ENCODE results near the gene GABBR2. TPM values are rescaled to one million over a fixed set of nuclear protein-coding genes. Genes with fewer than 3 reads are reported as not detected.
A peak's percentile ranks its signal among the peaks of the same experiment; 100 is the strongest.

GABBR2 gene
- total RNA-seq, 1 donor from 2014 or later: 0.84 TPM

DNA sequence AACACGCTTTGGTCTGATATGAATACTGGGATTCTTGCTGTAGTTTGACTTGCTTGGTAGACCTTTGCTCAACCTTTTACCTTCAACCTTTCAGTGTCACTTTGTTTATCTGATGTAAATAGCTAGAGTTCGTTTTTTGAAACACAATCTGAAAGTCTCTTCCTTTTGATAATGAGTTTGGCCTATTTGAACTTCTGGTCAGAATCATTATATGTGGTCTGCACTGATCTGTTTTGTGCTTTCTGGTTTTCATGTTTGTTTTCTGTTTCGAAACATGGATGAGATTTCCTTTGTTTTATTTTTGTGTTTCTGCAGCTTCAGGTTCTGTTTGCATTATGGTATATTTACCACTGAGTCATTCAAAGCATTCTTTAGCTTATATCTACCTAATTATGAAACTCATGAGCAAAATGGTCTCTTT, 217.5 kb downstream of the GABBR2 start:
- Histone ChIP-seq H3K27ac (no peak overlapping the region), H3K4me3 (no peak overlapping the region), H3K9me3 (no peaks in the 10 kb centered on the region), H3K36me3 (no peaks in the 10 kb centered on the region), H3K4me1 (no peaks in the 10 kb centered on the region), H3K27me3 (no peaks in the 10 kb centered on the region)
- intact Hi-C loops (cut with DNase I): no loop called here
- TF ChIP-seq CTCF (IDR thresholded peaks at IDR 0.05): no peak
- ATAC-seq (no peak), DNase-seq (no peak)

GRCh38 chr9:98488571-98489312, 220.0 kb downstream of the GABBR2 start:
- peak; percentile 90 for ATAC-seq
- Histone ChIP-seq H3K4me1 (no peaks in the 10 kb centered on the region), H3K9me3 (no peaks in the 10 kb centered on the region), H3K36me3 (no peaks in the 10 kb centered on the region), H3K27ac (no peak overlapping the region), H3K4me3 (no peak overlapping the region), H3K27me3 (no peaks in the 10 kb centered on the region)
- DNase-seq: no peak
- intact Hi-C loops (cut with DNase I): no loop called here
- no peak for TF ChIP-seq CTCF (IDR thresholded peaks at IDR 0.05)

DNA sequence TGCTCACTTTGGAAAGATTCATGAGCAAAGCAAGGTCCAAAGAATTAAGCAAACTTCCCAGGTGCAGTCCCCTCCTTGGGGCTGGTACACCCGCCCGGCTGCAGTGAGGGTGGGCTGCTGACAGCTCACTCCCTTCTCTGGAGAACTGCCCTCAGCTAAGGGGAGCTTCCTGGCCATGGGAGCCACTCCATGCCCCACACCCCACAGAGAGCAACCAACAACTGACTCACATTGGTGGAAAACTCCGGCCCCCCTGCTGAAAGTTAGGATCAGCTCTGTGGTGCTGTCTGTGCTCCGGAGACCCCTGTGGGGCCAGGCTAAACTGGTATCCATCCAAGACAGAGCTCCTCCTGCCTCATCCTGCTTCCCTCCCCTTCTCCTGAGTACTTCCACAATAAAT, 223.0 kb downstream of the GABBR2 start:
- ATAC-seq: no peak
- Histone ChIP-seq H3K4me1 (no peaks in the 10 kb centered on the region), H3K27ac (no peak overlapping the region), H3K36me3 (no peaks in the 10 kb centered on the region), H3K27me3 (no peaks in the 10 kb centered on the region), H3K4me3 (no peak overlapping the region), H3K9me3 (no peaks in the 10 kb centered on the region)
- intact Hi-C loops (cut with DNase I): no loop called here
- DNase-seq: no peak
- TF ChIP-seq CTCF (IDR thresholded peaks at IDR 0.05): no peak

GRCh38 chr9:98484162-98484561, 224.6 kb downstream of the GABBR2 start:
- no peak for DNase-seq
- intact Hi-C loops (cut with DNase I): no loop called here
- peak; percentile 42 for ATAC-seq
- Histone ChIP-seq H3K27ac (no peak overlapping the region), H3K36me3 (no peaks in the 10 kb centered on the region), H3K4me1 (no peaks in the 10 kb centered on the region), H3K4me3 (no peak overlapping the region), H3K9me3 (no peaks in the 10 kb centered on the region), H3K27me3 (no peaks in the 10 kb centered on the region)
- TF ChIP-seq CTCF (IDR thresholded peaks at IDR 0.05): no peak

DNA sequence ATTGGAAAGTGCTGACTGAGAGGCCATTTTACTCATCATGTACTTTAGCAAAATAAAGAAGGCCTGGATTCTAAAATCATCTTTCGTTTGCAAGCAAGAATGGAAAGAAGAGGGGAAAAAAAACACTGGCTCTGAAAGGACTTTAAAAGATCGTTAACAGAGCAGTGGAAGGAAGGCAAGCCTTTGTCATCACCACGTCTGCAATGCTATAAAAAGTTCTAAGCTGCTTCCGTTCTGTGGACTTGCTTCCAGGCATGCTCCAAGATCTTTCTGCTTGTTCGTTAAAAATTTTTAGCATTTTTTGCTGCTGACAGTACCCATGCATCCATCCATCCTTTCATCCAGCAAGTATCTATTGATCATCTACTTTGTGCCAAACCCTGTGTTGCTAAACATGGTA, 226.5 kb downstream of the GABBR2 start:
- Histone ChIP-seq H3K4me1 (no peaks in the 10 kb centered on the region), H3K36me3 (no peaks in the 10 kb centered on the region), H3K9me3 (no peaks in the 10 kb centered on the region), H3K27ac (no peak overlapping the region), H3K4me3 (no peak overlapping the region), H3K27me3 (no peaks in the 10 kb centered on the region)
- DNase-seq: no peak
- intact Hi-C loops (cut with DNase I): no loop called here
- TF ChIP-seq CTCF (IDR thresholded peaks at IDR 0.05): no peak
- ATAC-seq: no peak

DNA sequence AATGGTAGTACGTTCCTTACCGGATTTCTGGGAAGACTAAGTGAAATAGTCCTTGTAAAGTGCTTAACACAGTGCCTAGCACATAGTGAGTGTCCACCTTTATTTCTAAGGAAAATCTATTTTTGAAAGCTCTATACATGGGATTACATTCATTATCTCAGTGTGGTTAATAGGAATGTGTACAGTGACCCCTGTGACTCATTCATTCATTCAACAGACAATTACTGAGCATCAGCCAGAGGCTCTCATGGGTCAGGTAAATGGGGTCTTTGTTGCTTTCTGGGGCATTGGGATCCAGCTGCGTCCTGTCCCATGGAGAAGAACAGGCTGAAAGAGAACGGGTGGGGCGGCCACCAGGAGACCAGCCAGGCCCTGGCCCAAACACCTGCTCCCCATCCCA, 227.1 kb downstream of the GABBR2 start:
- H3K9me3 ChIP-seq: no peaks in the 10 kb centered on the region
- H3K27ac ChIP-seq: no peak overlapping the region
- ATAC-seq (no peak), DNase-seq (no peak)
- no peaks in the 10 kb centered on the region for H3K36me3 ChIP-seq
- H3K4me1 ChIP-seq: no peaks in the 10 kb centered on the region
- H3K4me3 ChIP-seq: no peak overlapping the region
- intact Hi-C loops (cut with DNase I): no loop called here
- TF ChIP-seq CTCF (IDR thresholded peaks at IDR 0.05): no peak
- H3K27me3 ChIP-seq: no peaks in the 10 kb centered on the region
